ENCODE data around the gene CDH23. TPM values are rescaled to one million over a fixed set of nuclear protein-coding genes. Genes with fewer than 3 reads are reported as not detected.

Gene CDH23
- total and polyA plus RNA-seq, 10 of the 15 experiments (the other 5 are each of a cell fraction or from before 2014, with no cell fraction given) = 0.09 to 0.40 (median 0.15) TPM; not detected in 1

DNA sequence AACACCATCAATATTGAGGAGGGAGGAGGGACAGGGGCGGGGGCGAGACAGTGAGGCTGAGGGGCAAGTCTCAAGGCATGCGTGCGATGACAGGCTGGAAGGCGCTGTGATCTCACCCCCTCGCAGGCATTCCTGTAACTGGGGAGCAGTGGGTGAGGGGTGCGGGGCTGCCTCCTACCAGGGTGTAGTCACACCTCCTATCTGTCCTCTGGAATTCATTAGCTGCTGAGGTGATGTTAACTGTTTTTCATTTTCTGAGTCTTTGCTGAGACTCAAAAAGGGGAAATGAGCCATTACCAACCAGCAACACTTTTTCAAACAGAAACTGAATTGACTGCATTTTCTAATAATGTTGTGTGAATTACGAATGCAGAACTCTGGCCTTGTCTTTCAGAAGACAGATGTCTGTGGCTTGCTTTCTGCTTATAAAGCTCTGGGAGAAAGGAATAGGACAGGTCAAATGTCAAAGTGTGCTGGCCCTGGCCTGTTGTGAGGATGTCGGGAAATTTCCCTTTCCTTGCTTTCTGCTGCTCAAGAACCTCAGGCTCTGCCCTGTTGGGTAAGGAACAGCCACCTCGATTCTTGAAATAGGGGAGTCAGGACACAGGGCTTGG lies 23.7 kb upstream of the CDH23 start (continued):
- TF ChIP-seq, protein P1, sequence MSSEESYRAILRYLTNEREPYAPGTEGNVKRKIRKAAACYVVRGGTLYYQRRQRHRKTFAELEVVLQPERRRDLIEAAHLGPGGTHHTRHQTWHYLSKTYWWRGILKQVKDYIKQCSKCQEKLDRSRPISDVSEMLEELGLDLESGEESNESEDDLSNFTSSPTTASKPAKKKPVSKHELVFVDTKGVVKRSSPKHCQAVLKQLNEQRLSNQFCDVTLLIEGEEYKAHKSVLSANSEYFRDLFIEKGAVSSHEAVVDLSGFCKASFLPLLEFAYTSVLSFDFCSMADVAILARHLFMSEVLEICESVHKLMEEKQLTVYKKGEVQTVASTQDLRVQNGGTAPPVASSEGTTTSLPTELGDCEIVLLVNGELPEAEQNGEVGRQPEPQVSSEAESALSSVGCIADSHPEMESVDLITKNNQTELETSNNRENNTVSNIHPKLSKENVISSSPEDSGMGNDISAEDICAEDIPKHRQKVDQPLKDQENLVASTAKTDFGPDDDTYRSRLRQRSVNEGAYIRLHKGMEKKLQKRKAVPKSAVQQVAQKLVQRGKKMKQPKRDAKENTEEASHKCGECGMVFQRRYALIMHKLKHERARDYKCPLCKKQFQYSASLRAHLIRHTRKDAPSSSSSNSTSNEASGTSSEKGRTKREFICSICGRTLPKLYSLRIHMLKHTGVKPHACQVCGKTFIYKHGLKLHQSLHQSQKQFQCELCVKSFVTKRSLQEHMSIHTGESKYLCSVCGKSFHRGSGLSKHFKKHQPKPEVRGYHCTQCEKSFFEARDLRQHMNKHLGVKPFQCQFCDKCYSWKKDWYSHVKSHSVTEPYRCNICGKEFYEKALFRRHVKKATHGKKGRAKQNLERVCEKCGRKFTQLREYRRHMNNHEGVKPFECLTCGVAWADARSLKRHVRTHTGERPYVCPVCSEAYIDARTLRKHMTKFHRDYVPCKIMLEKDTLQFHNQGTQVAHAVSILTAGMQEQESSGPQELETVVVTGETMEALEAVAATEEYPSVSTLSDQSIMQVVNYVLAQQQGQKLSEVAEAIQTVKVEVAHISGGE (CRISPR knock-in tag; IDR thresholded peaks at IDR 0.05) = no peak
- TF ChIP-seq, protein P2, sequence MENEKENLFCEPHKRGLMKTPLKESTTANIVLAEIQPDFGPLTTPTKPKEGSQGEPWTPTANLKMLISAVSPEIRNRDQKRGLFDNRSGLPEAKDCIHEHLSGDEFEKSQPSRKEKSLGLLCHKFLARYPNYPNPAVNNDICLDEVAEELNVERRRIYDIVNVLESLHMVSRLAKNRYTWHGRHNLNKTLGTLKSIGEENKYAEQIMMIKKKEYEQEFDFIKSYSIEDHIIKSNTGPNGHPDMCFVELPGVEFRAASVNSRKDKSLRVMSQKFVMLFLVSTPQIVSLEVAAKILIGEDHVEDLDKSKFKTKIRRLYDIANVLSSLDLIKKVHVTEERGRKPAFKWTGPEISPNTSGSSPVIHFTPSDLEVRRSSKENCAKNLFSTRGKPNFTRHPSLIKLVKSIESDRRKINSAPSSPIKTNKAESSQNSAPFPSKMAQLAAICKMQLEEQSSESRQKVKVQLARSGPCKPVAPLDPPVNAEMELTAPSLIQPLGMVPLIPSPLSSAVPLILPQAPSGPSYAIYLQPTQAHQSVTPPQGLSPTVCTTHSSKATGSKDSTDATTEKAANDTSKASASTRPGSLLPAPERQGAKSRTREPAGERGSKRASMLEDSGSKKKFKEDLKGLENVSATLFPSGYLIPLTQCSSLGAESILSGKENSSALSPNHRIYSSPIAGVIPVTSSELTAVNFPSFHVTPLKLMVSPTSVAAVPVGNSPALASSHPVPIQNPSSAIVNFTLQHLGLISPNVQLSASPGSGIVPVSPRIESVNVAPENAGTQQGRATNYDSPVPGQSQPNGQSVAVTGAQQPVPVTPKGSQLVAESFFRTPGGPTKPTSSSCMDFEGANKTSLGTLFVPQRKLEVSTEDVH (IDR thresholded peaks at IDR 0.05; ENCODE audit: low read depth, partially characterized antibody) = no peak
- no peak for TF ChIP-seq TCF7 (IDR thresholded peaks at IDR 0.05; ENCODE audit: borderline replicate concordance)
- TF ChIP-seq, protein P3, sequence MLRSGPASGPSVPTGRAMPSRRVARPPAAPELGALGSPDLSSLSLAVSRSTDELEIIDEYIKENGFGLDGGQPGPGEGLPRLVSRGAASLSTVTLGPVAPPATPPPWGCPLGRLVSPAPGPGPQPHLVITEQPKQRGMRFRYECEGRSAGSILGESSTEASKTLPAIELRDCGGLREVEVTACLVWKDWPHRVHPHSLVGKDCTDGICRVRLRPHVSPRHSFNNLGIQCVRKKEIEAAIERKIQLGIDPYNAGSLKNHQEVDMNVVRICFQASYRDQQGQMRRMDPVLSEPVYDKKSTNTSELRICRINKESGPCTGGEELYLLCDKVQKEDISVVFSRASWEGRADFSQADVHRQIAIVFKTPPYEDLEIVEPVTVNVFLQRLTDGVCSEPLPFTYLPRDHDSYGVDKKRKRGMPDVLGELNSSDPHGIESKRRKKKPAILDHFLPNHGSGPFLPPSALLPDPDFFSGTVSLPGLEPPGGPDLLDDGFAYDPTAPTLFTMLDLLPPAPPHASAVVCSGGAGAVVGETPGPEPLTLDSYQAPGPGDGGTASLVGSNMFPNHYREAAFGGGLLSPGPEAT (IDR thresholded peaks at IDR 0.05; ENCODE audit: low read depth) = peak; percentile 94
- TF ChIP-seq CHD1 (IDR thresholded peaks at IDR 0.05; ENCODE audit: low read depth, low read length) = no peak
- TF ChIP-seq NFIC (IDR thresholded peaks at IDR 0.05; ENCODE audit: low read depth, low read length) = peak; percentile 68; the same call in 1 of the 2 replicates
- TF ChIP-seq, protein P4, sequence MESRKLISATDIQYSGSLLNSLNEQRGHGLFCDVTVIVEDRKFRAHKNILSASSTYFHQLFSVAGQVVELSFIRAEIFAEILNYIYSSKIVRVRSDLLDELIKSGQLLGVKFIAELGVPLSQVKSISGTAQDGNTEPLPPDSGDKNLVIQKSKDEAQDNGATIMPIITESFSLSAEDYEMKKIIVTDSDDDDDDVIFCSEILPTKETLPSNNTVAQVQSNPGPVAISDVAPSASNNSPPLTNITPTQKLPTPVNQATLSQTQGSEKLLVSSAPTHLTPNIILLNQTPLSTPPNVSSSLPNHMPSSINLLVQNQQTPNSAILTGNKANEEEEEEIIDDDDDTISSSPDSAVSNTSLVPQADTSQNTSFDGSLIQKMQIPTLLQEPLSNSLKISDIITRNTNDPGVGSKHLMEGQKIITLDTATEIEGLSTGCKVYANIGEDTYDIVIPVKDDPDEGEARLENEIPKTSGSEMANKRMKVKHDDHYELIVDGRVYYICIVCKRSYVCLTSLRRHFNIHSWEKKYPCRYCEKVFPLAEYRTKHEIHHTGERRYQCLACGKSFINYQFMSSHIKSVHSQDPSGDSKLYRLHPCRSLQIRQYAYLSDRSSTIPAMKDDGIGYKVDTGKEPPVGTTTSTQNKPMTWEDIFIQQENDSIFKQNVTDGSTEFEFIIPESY (IDR thresholded peaks at IDR 0.05) = no peak
- TF ChIP-seq SREBF1 (IDR thresholded peaks at IDR 0.05; ENCODE audit: low read length) = no peak
- TF ChIP-seq FOXM1 (IDR thresholded peaks at IDR 0.05; ENCODE audit: low read depth, low read length) = peak; percentile 30; the same call in 1 of the 2 replicates
- TF ChIP-seq MYC (IDR thresholded peaks at IDR 0.05; ENCODE audit: insufficient read depth, insufficient read length, insufficient replicate concordance, low read length, severe bottlenecking) = no peak
- TF ChIP-seq RELA (IDR thresholded peaks at IDR 0.05; ENCODE audit: borderline replicate concordance, partially characterized antibody) = no peak
- TF ChIP-seq POLR2A (IDR thresholded peaks at IDR 0.05; ENCODE audit: low read depth, low read length) = no peak
- TF ChIP-seq EED (IDR thresholded peaks at IDR 0.05; ENCODE audit: low read depth) = peak; percentile 87
- TF ChIP-seq SP1 (IDR thresholded peaks at IDR 0.05; ENCODE audit: low read depth, low read length) = peak; percentile 67
- no peak for TF ChIP-seq CEBPB (IDR thresholded peaks at IDR 0.05; ENCODE audit: borderline replicate concordance in 1 of 2, low read depth in 2 of 2, low read length in 2 of 2)
- TF ChIP-seq WRNIP1 (IDR thresholded peaks at IDR 0.05; ENCODE audit: borderline replicate concordance, low read depth, low read length) = no peak
- TF ChIP-seq SRF (IDR thresholded peaks at IDR 0.05; ENCODE audit: low read depth in 2 of 2, low read length in 2 of 2) = no peak
- TF ChIP-seq RB1 (IDR thresholded peaks at IDR 0.05; ENCODE audit: borderline replicate concordance) = peak; percentile 35; the same call in 1 of the 2 replicates
- TF ChIP-seq RFX5 (IDR thresholded peaks at IDR 0.05; ENCODE audit: low read depth, low read length) = no peak
- no peak for TF ChIP-seq ZNF207 (IDR thresholded peaks at IDR 0.05; ENCODE audit: borderline replicate concordance)
- TF ChIP-seq CHD2 (IDR thresholded peaks at IDR 0.05; ENCODE audit: borderline replicate concordance, low read depth, low read length) = peak; percentile 86

Measured in GM12878 (cell line).